ENCODE data around the gene SLC24A3. TPM values are rescaled to one million over a fixed set of nuclear protein-coding genes. Genes with fewer than 3 reads are reported as not detected.

SLC24A3 gene
- total RNA-seq, 1 donor from 2014 or later: 0.21 TPM

- Histone ChIP-seq H3K27ac (no peak overlapping the region), H2AFZ (replicated peaks) (no peak overlapping the region), H3K4me3 (no peak overlapping the region), H3K79me2 (ENCODE audit: low read depth) (no peaks in the 10 kb centered on the region), H3K4me1 (no peaks in the 10 kb centered on the region), H3K27me3 (no peaks in the 10 kb centered on the region), H3K36me3 (no peaks in the 10 kb centered on the region), H3K9me3 (ENCODE audit: low read depth) (no peaks in the 10 kb centered on the region), H4K20me1 (ENCODE audit: low read depth) (no peaks in the 10 kb centered on the region), H3K4me2 (no peak overlapping the region), H3F3A (ENCODE audit: low read depth) (no peaks in the 10 kb centered on the region), H3K9ac (no peak overlapping the region)
- peaks cover 5% of the 10 kb centered on the region for H3K27me3 Mint-ChIP-seq (ENCODE audit: insufficient read depth, low read depth)
- H3K9me3 Mint-ChIP-seq: peaks cover 5% of the 10 kb centered on the region
- H3K4me3 Mint-ChIP-seq: no peak overlapping the region
- peak overlapping the region; percentile 36 for H3K27ac Mint-ChIP-seq
- no peak for TF ChIP-seq EZH2 (IDR thresholded peaks at IDR 0.05)
- TF ChIP-seq, protein P1, sequence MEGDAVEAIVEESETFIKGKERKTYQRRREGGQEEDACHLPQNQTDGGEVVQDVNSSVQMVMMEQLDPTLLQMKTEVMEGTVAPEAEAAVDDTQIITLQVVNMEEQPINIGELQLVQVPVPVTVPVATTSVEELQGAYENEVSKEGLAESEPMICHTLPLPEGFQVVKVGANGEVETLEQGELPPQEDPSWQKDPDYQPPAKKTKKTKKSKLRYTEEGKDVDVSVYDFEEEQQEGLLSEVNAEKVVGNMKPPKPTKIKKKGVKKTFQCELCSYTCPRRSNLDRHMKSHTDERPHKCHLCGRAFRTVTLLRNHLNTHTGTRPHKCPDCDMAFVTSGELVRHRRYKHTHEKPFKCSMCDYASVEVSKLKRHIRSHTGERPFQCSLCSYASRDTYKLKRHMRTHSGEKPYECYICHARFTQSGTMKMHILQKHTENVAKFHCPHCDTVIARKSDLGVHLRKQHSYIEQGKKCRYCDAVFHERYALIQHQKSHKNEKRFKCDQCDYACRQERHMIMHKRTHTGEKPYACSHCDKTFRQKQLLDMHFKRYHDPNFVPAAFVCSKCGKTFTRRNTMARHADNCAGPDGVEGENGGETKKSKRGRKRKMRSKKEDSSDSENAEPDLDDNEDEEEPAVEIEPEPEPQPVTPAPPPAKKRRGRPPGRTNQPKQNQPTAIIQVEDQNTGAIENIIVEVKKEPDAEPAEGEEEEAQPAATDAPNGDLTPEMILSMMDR (IDR thresholded peaks at IDR 0.05): no peak
- no peak for TF ChIP-seq EZH2phosphoT487 (IDR thresholded peaks at IDR 0.05)
- no peak for DNase-seq (ENCODE audit: low spot score)
- H3K36me3 Mint-ChIP-seq: no peaks in the 10 kb centered on the region
- peaks cover 18% of the 10 kb centered on the region for H3K4me1 Mint-ChIP-seq
These were observed 500.3 kb downstream of the SLC24A3 start for GRCh38 chr20:19712721-19713260.

GRCh38 chr20:19713822-19714578 lies 501.6 kb downstream of the SLC24A3 start:
- Histone ChIP-seq H3K9ac (no peak overlapping the region), H2AFZ (replicated peaks) (no peak overlapping the region), H4K20me1 (ENCODE audit: low read depth) (no peaks in the 10 kb centered on the region), H3K9me3 (ENCODE audit: low read depth) (no peaks in the 10 kb centered on the region), H3K27me3 (no peaks in the 10 kb centered on the region), H3K4me1 (no peaks in the 10 kb centered on the region), H3K27ac (no peak overlapping the region), H3K36me3 (no peaks in the 10 kb centered on the region), H3F3A (ENCODE audit: low read depth) (no peaks in the 10 kb centered on the region), H3K4me2 (no peak overlapping the region), H3K4me3 (no peak overlapping the region), H3K79me2 (ENCODE audit: low read depth) (no peaks in the 10 kb centered on the region)
- Mint-ChIP-seq H3K27me3 (ENCODE audit: insufficient read depth, low read depth) (peaks cover 4% of the 10 kb centered on the region), H3K9me3 (peaks cover 5% of the 10 kb centered on the region), H3K4me3 (no peak overlapping the region), H3K4me1 (peaks cover 18% of the 10 kb centered on the region), H3K27ac (peak overlapping the region; percentile 42), H3K36me3 (no peaks in the 10 kb centered on the region)
- TF ChIP-seq, protein P1 (IDR thresholded peaks at IDR 0.05): no peak
- TF ChIP-seq EZH2phosphoT487 (IDR thresholded peaks at IDR 0.05): no peak
- TF ChIP-seq EZH2 (IDR thresholded peaks at IDR 0.05): no peak
- no peak for DNase-seq (ENCODE audit: low spot score)

GRCh38 chr20:19714579-19714840 lies 502.1 kb downstream of the SLC24A3 start:
- TF ChIP-seq EZH2phosphoT487 (IDR thresholded peaks at IDR 0.05) (no peak), EZH2 (IDR thresholded peaks at IDR 0.05) (no peak)
- TF ChIP-seq, protein P1 (IDR thresholded peaks at IDR 0.05): no peak
- Mint-ChIP-seq H3K4me1 (peaks cover 18% of the 10 kb centered on the region), H3K4me3 (no peak overlapping the region), H3K9me3 (peaks cover 5% of the 10 kb centered on the region), H3K27ac (peak overlapping the region; percentile 42), H3K27me3 (ENCODE audit: insufficient read depth, low read depth) (peaks cover 4% of the 10 kb centered on the region), H3K36me3 (no peaks in the 10 kb centered on the region)
- H3K4me2 ChIP-seq: no peak overlapping the region
- H3K9me3 ChIP-seq (ENCODE audit: low read depth): no peaks in the 10 kb centered on the region
- no peaks in the 10 kb centered on the region for H3K27me3 ChIP-seq
- no peak overlapping the region for H3K27ac ChIP-seq
- no peaks in the 10 kb centered on the region for H3F3A ChIP-seq (ENCODE audit: low read depth)
- H2AFZ ChIP-seq (replicated peaks): no peak overlapping the region
- H3K4me1 ChIP-seq: no peaks in the 10 kb centered on the region
- H3K9ac ChIP-seq: no peak overlapping the region
- no peak overlapping the region for H3K4me3 ChIP-seq
- H3K79me2 ChIP-seq (ENCODE audit: low read depth): no peaks in the 10 kb centered on the region
- no peaks in the 10 kb centered on the region for H4K20me1 ChIP-seq (ENCODE audit: low read depth)
- DNase-seq (ENCODE audit: low spot score): no peak
- no peaks in the 10 kb centered on the region for H3K36me3 ChIP-seq
